Fibroblast of villous mesenchyme (primary cell): ENCODE results near the gene RDH16. TPM values are rescaled to one million over a fixed set of nuclear protein-coding genes. Genes with fewer than 3 reads are reported as not detected.
"Not testable (repeated sequence)": the region's sequence is repeated elsewhere in the genome, so short reads cannot be mapped to it uniquely, and the experiment has no call there.

ENCODE experiments used
- DNase-seq: peaks from one replicate; pipeline ENCODE4 v3.0.0-alpha.2; 2010; ENCODE audit warnings: low read depth
- H3K4me3 ChIP-seq: 2 replicates; pipeline ENCODE4 v1.5.1; 2011; ENCODE audit warnings: low read depth, mild to moderate bottlenecking, low read length
- total RNA-seq: library from RNA; depleted of rRNA; stranded (reverse); fragments of >200 nt; gene quantifications from 2 replicates; pipeline ENCODE4 v1.2.3, GENCODE V29; 2012
- TF ChIP-seq, protein P1 (sequence below): IDR thresholded peaks from 2 replicates; pipeline ENCODE4 v1.5.1; 2012; ENCODE audit warnings: low read depth, mild to moderate bottlenecking, low read length; ENCODE audit not compliant: insufficient read depth

Gene RDH16
- total RNA-seq, 1 donor: under 0.01 TPM

DNA sequence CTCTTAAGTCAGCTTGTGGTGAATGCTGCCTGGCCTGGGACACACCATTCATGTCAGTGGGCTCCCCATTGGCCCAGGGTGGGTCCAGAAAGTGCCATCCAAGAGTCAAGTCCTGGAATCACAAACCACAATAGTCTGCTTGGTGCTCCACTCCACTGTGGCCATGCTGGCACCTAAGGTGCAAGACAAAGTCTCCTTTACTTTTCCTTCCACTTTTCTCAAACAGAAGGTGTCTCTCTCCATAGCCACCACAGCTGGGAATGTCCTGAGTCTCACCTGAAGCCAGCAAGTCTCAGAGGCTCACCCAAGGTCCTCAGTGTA is 9.0 kb downstream of the RDH16 start:
- no peak overlapping the region for H3K4me3 ChIP-seq
- TF ChIP-seq, protein P1, sequence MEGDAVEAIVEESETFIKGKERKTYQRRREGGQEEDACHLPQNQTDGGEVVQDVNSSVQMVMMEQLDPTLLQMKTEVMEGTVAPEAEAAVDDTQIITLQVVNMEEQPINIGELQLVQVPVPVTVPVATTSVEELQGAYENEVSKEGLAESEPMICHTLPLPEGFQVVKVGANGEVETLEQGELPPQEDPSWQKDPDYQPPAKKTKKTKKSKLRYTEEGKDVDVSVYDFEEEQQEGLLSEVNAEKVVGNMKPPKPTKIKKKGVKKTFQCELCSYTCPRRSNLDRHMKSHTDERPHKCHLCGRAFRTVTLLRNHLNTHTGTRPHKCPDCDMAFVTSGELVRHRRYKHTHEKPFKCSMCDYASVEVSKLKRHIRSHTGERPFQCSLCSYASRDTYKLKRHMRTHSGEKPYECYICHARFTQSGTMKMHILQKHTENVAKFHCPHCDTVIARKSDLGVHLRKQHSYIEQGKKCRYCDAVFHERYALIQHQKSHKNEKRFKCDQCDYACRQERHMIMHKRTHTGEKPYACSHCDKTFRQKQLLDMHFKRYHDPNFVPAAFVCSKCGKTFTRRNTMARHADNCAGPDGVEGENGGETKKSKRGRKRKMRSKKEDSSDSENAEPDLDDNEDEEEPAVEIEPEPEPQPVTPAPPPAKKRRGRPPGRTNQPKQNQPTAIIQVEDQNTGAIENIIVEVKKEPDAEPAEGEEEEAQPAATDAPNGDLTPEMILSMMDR: no peak
- DNase-seq: no peak

DNA sequence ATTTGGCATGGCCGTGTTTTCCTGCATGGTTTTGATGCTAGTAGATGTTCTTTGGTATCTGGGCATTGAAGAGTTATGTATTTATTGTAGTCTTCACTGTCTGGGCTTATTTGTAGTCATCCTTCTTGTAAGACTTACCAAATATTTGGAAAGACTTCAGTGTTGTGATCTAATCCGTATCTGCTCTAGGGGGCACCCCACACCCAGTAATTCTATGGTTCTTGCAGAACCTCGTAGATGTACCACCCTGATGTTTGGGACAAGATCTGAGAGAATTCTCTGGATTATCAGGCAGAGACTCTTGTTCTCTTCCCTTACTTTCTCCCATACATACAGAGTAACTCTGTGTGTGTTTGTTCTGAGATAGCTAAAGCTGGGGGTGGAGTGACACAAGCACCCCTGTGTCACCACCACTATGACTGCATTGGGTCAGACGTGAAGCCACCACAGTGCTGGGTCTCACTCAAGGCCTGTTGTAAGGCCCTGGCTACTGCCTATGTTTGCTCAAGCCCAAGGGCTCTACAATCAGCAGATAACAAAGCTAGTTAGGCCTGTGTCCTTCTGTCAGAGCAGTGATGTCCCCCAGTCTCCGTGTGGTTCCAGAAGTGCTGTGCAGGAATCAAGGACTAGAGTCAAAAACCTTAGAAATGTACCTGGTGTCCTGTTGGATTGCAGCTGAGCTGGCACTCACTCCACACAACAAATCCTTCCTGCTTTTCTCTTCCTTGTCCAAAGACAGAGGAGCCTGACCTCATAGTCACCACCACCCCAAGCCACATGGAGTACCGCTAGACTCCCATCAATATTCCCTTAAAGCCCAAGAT is 9.6 kb downstream of the RDH16 start:
- no peak overlapping the region for H3K4me3 ChIP-seq
- peak; percentile 63 for DNase-seq
- TF ChIP-seq, protein P1: peak; percentile 30

DNA sequence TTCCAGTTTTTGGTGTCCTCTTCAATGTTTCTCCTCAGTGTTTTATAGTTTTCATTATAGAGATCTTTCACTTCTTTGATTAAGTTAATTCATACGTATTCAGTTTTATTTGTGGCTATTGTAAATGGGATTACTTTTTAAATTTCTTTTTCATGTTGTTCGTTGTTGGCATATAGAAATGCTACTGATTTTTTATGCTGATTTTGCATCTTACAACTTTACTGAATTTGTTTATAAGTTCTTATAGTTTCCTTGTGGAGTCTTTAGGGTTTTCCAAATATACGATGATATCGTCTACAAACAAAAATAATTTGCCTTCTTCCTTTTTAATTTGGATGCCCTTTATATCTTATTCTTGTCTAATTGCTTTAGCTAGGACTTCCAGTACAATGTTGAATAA is 13.5 kb downstream of the RDH16 start:
- TF ChIP-seq, protein P1: no peak
- no peak for DNase-seq
- H3K4me3 ChIP-seq: no peak overlapping the region

DNA sequence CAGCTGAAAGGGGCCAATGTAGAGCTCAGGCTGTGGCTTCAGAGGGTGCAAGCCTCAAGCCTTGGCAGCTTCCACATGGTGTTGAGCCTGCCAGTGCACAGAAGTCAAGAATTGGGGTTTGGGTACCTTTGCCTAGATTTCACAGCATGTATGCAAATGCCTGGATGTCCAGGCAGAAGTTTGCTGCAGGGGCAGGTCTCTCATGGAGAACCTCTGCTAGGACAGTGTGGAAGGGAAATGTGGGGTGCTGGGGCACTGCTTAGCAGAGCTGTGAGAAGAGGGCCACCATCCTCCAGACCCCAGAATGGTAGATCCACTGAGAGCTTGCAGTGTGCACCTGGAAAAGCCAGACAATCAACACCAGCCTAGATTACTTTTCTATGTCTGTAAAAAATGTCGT is 14.0 kb downstream of the RDH16 start:
- DNase-seq: not testable (repeated sequence)

DNA sequence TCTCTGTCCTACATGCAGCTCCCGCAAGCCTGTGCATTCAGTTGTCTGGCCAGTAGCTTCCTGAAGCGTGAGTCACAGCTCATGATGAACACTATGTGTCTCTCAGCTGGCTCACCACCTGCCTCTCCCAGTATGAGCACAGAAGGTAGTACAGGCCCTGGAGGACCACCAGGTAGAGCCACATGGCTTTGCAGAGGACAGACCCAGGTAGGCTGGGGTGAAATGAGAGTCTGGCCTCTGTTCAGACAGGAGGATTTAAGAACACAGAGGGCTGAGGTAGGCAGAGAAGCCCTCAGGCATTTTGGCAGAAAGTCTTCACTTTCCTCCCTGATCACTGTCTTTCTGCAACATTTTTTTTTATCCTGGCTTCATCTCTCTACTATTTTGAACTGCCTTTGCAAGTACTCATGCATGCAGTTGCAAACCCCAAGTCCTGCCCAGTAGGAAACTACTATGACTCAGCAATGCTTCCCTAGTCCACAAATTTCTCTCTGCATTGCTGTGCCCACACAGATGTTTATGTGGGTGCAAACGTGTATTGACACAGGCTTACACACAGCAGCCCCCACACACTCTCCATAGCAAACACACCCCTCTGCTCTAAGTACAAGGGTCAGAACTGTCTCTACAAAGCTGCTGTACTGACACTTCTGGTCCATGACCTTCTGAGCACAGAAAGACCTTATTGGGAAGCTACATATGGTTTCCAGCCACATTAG is 15.9 kb downstream of the RDH16 start:
- TF ChIP-seq, protein P1: no peak
- no peak overlapping the region for H3K4me3 ChIP-seq
- DNase-seq: peak; percentile 74

More for the DNA sequence above, 14.0 kb downstream of the RDH16 start:
- H3K4me3 ChIP-seq: not testable (repeated sequence)

DNA sequence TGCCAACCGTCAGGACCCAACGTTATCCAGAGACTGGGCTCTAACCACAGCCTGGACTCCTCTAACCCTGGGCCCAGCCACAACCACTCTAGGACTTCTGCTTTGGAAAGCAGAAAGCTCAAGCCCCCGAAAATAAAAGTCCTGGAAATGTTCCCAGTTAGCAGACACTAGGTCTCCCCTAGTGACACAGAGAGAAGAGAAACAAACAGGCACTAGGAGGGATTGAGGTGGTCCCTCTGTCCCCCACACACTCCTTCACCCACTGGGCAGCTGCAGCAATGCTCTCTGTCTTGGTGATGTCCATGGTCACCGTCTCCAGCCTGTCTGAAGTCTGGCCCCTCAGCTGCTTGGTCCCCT is 16.5 kb downstream of the RDH16 start:
- not testable (repeated sequence) for H3K4me3 ChIP-seq, DNase-seq

DNA sequence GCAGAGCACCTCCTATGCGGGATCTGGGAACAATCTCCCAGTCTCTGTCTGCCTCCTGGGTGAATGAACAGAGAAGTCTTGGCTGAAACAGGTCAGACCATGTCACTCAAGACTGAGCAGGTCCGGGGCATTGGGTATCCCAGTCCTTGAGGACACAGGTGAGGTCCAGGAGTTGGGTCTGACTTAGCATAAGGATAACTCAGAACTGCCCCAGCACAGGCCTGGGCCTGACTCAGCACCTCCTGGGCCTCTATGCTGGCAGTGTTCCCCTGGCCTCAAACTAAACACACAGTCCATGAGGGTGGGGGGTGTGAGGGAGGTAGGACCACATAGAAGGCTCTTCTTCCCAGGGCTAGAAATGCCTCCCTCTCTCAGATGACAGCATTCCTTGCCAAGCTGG is 21.7 kb downstream of the RDH16 start:
- TF ChIP-seq, protein P1: no peak
- H3K4me3 ChIP-seq: no peak overlapping the region
- DNase-seq: no peak

DNA sequence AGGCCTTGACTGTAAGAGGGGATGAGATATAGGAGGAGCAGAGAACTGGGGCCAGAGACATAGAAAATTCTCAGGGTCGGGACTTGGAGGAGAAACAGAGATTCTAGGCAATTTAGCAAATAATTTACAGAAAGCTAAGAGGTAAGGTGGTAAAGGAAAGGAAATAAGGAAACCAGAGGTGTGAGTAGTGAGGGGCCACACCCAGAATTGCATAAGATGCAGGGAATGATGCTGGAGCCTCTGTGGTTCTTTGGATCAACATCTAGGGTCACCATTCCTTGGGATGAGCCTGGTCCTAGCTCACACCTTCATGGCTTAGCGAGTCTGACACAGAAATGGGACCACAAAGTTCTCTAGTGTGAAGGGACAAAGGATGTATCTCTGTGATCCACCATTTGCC is 22.3 kb downstream of the RDH16 start:
- TF ChIP-seq, protein P1: no peak
- H3K4me3 ChIP-seq: no peak overlapping the region
- no peak for DNase-seq
